OCI-LY7 (cell line): ENCODE measurements around the gene TPST1.

Experiments
- CTCF ChIP-seq: fragments of 200-600 bp; sonication (generic); conservative IDR thresholded peaks from 2 replicates; pipeline ENCODE4 v1.5.1; 2014; ENCODE audit warnings: mild to moderate bottlenecking, antibody characterized with exemption, low read length, moderate library complexity, mixed read lengths
- EZH2phosphoT487 ChIP-seq: fragments of 200-600 bp; sonication (generic); IDR thresholded peaks from 2 replicates; pipeline ENCODE4 v1.6.1; 2018; ENCODE audit warnings: low read depth, borderline replicate concordance, mild to moderate bottlenecking, mixed run types, antibody characterized with exemption, low read length, moderate library complexity, mixed read lengths

DNA sequence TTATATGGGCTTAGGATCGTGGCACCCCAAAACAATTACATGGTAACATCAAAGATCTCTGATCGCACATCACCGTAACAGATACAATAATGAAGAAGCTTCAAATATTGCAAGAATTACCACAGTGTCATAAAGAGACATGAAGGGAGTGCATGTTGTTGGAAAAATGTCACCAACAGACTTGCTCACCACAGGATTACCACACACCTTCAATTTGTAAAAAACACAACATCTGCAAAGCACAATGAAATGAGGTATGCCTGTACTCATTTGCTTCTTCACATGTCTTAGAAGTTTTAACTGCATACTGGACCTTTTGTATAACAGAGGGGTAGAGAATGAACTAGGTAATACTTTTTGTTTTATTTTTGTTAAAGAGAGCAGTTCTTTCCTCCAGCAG, 96.6 kb downstream of the TPST1 start:
- TF ChIP-seq CTCF (no peak), EZH2phosphoT487 (no peak)
